Mucosa of descending colon (tissue), 3 donors: ENCODE data around the gene PVRIG. TPM values are rescaled to one million over a fixed set of nuclear protein-coding genes. Genes with fewer than 3 reads are reported as not detected.
"Not testable (repeated sequence)": the region's sequence is repeated elsewhere in the genome, so short reads cannot be mapped to it uniquely, and the experiment has no call there.

Experiments
- ATAC-seq: fragments of 200-7000 bp; cut with Tn5 transposase; one replicate; pipeline ENCODE4 v1.9.1; 2020; ENCODE audit warnings: mild to moderate bottlenecking, moderate library complexity
- DNase-seq, 3 donors: peaks; one replicate each; pipeline ENCODE4 v3.0.0-alpha.2; 2020
- H3K36me3 ChIP-seq: fragments of 200-600 bp; one replicate; pipeline ENCODE4 v1.8.0; 2021; ENCODE audit warnings: low read depth, mild to moderate bottlenecking
- H3K4me1 ChIP-seq: fragments of 200-600 bp; one replicate; pipeline ENCODE4 v1.8.0; 2021; ENCODE audit warnings: low read depth, mild to moderate bottlenecking
- H3K4me3 ChIP-seq: fragments of 200-600 bp; one replicate; pipeline ENCODE4 v1.8.0; 2021; ENCODE audit warnings: mild to moderate bottlenecking
- H3K9me3 ChIP-seq: fragments of 200-600 bp; one replicate; pipeline ENCODE4 v1.8.0; 2021; ENCODE audit warnings: mild to moderate bottlenecking
- intact Hi-C, 2 donors: fragments of 100-400 bp; cut with DNase I in 1 of 2; cut with micrococcal nuclease in 1 of 2; formaldehyde crosslinking; loops; one replicate each; pipeline versions ENCODE4 v1.11.0 to v1.11.1; 2022; cut with DNase I, micrococcal nuclease
- total RNA-seq, 3 donors: library from RNA; stranded (reverse); fragmentation: NEBNext Ultra II Directional in 2 of 3; extraction: Animal tissue kit (Norgen Biotek cat#: 25700) in 2 of 3; gene quantifications; one replicate each; pipeline versions ENCODE4 v1.2.1 to v1.2.4, GENCODE V29; 2021 to 2023
- TF ChIP-seq, protein P1 (sequence below): fragments of 200-600 bp; IDR thresholded peaks from one replicate; pipeline ENCODE4 v1.8.0; 2022; ENCODE audit warnings: antibody characterized with exemption, mild to moderate bottlenecking
- donor health status: DM: no; HTN: no; CAD: no; lungs with moderate emphysema.
- donor health status: DM: no; HTN: no; CAD: no.
- donor health status: DM: no; HTN: yes; CAD: no.

Gene PVRIG
- total RNA-seq, 3 donors from 2014 or later = 0.76 to 1.4 TPM; not detected in 1

DNA sequence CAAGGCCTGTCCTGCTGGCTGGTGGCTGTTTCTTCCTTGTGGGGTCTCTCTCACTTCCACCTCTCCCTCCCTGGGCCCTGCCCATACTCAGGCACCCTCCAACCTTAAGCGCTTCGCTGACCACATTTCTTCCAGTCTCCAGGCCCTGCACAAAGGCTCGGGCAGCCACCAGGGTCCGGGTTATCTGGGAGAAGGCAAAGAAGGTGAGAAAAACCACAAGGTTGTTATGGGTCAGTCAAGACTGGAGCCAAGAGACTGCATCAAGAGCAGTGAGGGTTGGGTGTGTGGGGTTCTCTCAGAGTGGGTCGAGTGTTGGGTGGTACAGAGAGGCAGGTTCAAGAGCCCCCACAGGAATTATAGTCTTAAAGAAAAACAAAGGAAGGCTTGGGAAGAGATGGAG is 45.2 kb upstream of the PVRIG start:
- Histone ChIP-seq H3K4me1 (peaks cover 3% of the 10 kb centered on the region), H3K4me3 (no peak overlapping the region), H3K9me3 (no peaks in the 10 kb centered on the region), H3K36me3 (no peaks in the 10 kb centered on the region)
- intact Hi-C loops = no loop called here
- ATAC-seq (no peak), DNase-seq (peak in 1 of 3 donors; percentile 22)
- TF ChIP-seq, protein P1, sequence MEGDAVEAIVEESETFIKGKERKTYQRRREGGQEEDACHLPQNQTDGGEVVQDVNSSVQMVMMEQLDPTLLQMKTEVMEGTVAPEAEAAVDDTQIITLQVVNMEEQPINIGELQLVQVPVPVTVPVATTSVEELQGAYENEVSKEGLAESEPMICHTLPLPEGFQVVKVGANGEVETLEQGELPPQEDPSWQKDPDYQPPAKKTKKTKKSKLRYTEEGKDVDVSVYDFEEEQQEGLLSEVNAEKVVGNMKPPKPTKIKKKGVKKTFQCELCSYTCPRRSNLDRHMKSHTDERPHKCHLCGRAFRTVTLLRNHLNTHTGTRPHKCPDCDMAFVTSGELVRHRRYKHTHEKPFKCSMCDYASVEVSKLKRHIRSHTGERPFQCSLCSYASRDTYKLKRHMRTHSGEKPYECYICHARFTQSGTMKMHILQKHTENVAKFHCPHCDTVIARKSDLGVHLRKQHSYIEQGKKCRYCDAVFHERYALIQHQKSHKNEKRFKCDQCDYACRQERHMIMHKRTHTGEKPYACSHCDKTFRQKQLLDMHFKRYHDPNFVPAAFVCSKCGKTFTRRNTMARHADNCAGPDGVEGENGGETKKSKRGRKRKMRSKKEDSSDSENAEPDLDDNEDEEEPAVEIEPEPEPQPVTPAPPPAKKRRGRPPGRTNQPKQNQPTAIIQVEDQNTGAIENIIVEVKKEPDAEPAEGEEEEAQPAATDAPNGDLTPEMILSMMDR = no peak

DNA sequence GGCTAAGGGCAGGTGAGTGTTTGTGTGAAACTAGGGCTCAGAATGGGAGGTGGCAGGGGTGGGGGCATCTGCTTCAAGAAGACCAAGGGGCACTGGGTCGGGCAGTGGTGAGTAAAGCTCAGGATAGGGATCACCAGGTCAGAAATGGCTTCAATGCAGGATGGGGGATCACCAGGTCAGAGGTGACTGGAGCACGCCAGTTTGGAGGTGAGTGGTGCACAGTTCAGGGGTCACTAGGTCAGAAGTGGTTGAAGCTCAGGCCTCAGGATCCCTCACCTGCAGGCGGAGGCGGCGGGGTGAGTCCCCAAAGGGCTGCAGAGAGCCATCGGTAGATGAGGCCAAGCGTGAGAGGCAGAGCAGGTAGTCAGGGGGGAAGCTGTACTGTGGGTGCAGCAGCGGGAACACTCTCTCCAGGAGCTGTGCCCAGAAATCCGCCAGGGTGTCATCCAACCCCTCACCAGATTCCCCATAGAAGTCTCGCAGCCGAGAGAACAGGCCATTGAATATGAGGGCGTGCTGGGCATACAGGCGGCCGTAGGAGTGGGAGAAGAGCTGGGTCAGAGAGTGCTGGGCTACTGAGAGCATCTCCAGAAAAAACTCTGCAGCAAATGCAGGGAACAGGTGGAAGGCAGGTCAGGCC is 44.3 kb upstream of the PVRIG start:
- H3K9me3 ChIP-seq = no peaks in the 10 kb centered on the region
- no peak overlapping the region for H3K4me3 ChIP-seq
- peaks cover 3% of the 10 kb centered on the region for H3K4me1 ChIP-seq
- H3K36me3 ChIP-seq = no peaks in the 10 kb centered on the region
- TF ChIP-seq, protein P1 = no peak
- intact Hi-C loops = no loop called here
- ATAC-seq (no peak), DNase-seq (peak in 1 of 3 donors; percentile 49)

DNA sequence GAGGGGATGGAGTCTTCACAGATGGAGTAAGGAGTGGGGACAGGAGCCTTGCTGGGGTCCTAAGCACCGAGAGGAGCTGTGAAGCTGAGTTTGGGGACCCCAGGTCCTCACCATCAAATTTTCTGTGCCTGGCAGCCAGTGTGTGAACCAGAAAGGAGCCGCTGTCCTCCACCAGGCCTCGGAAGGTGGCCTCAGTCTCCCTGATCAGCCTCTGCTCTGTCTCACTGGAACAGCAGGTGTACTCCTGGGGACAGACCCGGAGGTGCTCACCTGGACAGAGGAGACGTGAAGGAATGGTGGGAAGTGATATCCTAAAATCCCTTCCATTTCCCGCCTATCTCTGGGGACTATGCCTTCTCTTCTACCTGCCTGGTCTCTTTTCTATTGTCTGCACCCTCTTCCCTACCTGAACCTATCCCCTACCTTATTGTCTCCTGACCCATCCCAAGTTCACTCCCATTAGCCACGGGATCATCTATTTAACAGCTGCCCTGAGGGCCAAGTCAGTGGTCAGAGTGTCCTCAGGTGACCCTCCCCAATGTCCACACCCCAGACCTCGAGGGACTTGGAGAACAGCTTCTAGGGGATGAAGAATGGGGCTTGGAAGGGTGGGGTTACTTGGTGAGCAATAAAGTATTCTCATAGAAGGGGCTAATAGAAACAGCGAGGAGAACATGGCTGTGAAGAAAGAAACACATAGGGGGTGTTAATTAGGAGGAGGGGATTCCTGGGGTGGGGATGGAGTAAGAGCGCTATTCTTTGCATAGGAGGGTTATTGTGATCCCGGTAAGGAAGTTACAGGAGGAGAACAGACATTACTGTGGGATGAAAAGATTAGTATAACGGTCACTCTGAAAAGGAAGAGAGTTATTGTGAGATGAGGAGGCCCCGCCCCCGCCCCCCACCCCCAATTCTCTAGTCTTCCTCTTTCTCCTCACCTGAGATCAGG is 43.4 kb upstream of the PVRIG start:
- no peak overlapping the region for H3K4me3 ChIP-seq
- H3K36me3 ChIP-seq = no peaks in the 10 kb centered on the region
- ATAC-seq (no peak), DNase-seq (no peak)
- intact Hi-C loops = no loop called here
- H3K4me1 ChIP-seq = peaks cover 3% of the 10 kb centered on the region
- TF ChIP-seq, protein P1 = no peak
- H3K9me3 ChIP-seq = no peaks in the 10 kb centered on the region

DNA sequence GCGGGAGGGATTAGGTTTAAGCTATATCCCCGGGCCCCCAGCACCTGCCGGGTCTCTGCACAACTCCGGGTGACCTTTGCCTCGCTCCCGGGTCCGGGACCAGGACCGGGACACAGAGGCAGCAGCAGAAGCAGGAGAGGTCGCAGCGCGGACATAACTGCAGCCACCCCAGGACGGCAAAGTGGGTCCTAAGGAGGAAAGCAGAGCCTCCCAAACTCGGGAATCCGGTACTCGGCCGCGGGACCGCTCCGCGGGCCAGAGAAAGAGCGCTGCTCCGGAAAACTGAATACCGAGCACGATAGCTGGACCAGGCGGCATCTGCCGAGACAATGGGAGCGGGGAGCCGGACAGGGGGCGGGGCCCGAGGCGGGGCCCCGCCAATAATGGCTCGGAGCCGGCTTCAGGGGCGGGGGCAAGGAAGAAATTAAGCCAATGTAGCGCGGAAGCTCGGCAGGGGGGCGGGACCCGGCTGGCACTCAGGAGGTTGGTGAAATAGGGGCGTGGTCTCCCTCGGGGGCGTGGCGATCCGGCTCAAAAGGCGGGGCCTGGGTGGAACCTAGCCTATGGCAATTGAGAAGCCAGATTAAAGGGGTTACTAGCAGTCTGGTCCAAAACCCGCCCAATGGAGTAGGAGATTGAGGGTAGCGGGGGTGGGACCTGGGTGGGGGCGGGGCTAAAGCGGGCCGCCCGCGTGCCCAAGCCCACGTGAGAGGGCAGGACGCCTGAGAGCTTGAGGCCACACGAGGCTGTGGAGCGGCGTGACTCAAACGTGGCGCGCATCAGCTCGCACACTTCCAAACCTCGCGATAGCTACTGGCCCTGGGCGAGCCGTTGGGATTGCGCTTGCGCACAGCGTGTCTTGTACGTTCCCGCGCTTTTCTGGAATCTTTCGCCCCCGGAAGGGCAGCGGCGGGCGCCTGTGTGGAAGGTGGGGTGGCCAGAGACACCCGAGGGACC is 42.4 kb upstream of the PVRIG start, which contains the start of the genes GPC2 and STAG3:
Gene GPC2, minus strand, starts transcription at position 337 of the 957 bp plus-strand sequence. Its CDS starts 182 bp downstream, at position 155.
Gene STAG3, plus strand, starts transcription at position 874 of the 957 bp plus-strand sequence. CDS start 2,639 bp downstream, outside the sequence.
- peak; percentile 99 for ATAC-seq
- intact Hi-C loops = no loop called here
- Histone ChIP-seq H3K9me3 (no peaks in the 10 kb centered on the region), H3K4me1 (no peaks in the 10 kb centered on the region), H3K36me3 (no peaks in the 10 kb centered on the region), H3K4me3 (no peak within 1 kb of the TSS)
- TF ChIP-seq, protein P1 = no peak
- peak; percentile 97 to 98 (median 98) for DNase-seq

DNA sequence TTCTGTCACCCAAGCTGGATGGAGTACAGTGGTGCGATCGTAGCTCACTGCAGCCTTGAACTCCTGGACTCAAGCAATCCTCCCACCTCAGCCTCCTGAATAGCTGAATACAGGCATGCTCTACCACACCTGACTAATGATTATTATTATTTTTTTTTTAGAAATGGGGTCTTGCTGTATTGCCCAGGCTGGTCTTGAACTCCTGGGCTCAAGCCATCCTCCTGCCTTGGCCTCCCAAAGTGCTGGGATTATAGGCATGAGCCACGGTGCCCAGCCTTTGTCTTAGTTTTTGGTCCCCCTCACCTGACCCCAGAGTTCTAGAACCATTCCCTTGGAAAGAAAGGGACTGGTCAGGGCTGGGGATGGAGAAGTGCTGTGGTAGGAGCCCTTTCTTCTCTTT is 39.7 kb upstream of the PVRIG start:
- intact Hi-C loops, ATAC-seq, DNase-seq: not testable (repeated sequence)

DNA sequence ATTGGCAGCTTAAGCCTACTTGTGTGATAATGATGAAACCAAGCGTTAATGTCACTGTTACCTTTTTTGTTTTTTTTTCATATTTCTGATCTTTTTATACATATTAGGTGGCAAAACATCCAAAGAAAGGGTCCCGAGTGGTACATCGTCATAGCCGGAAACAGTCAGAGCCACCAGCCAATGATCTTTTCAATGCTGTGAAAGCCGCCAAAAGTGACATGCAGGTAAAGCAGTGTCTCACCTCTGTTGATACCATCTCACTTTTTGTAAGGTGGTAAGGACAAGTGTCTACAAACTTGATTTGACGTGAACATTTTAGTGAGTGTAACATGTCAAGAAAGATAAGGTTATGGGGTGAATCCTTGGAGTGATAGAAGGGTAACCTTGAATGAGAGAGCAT is 37.1 kb upstream of the PVRIG start:
- intact Hi-C loops, H3K4me1 ChIP-seq, H3K4me3 ChIP-seq, H3K9me3 ChIP-seq, DNase-seq, H3K36me3 ChIP-seq, ATAC-seq: not testable (repeated sequence)

More for the DNA sequence above, 39.7 kb upstream of the PVRIG start:
- not testable (repeated sequence) for H3K4me1 ChIP-seq, H3K36me3 ChIP-seq, H3K4me3 ChIP-seq, H3K9me3 ChIP-seq

DNA sequence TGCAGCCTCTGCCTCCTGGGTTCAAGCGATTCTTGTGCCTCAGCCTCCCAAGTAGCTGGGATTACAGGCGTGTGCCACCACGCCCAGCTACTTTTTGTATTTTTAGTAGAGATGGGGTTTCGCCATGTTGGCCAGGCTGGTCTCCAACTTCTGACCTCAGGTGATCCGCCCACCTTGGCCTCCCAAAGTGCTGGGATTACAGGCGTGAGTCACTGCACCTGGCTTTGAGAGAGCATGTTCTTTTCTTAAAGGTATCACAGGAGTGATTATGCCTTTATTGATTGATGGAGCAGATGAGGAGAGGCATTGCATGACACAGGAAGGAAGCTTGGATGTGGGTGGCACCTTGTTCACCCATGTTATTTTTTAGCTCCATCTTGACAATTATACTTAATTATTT is 36.7 kb upstream of the PVRIG start:
- ATAC-seq, H3K9me3 ChIP-seq, intact Hi-C loops, H3K4me1 ChIP-seq, H3K36me3 ChIP-seq, H3K4me3 ChIP-seq, DNase-seq: not testable (repeated sequence)
